ENCODE measurements around the gene TEX2.
"Not testable (repeated sequence)": the region's sequence is repeated elsewhere in the genome, so short reads cannot be mapped to it uniquely, and the experiment has no call there.

The TEX2 gene

GRCh38 chr17:64128787-64129514 is 134.1 kb downstream of the TEX2 start:
- Histone ChIP-seq H3K4me3 (ENCODE audit: low read depth, low read length) (peak overlapping the region; percentile 54), H3K9me3 (no peaks in the 10 kb centered on the region), H3K27me3 (no peaks in the 10 kb centered on the region), H3K4me1 (no peaks in the 10 kb centered on the region; the same call in 1 of the 2 replicates), H3K36me3 (no peaks in the 10 kb centered on the region)
- no peak for DNase-seq
- no peak for TF ChIP-seq CTCF (IDR thresholded peaks at IDR 0.05; ENCODE audit: low read depth, low read length)

- H3K4me1 ChIP-seq, result no peaks in the 10 kb centered on the region; the same call in 1 of the 2 replicates
- no peaks in the 10 kb centered on the region for H3K9me3 ChIP-seq
- no peak for DNase-seq
- TF ChIP-seq CTCF (IDR thresholded peaks at IDR 0.05; ENCODE audit: low read depth, low read length), result no peak
- no peak overlapping the region for H3K4me3 ChIP-seq (ENCODE audit: low read depth, low read length)
- H3K36me3 ChIP-seq, result no peaks in the 10 kb centered on the region
- H3K27me3 ChIP-seq, result no peaks in the 10 kb centered on the region
Observed at GRCh38 chr17:64126918-64127317, 136.1 kb downstream of the TEX2 start.

GRCh38 chr17:64125937-64126336 is 137.1 kb downstream of the TEX2 start:
- Histone ChIP-seq H3K4me3 (ENCODE audit: low read depth, low read length) (no peak overlapping the region), H3K4me1 (no peaks in the 10 kb centered on the region; the same call in 1 of the 2 replicates), H3K36me3 (no peaks in the 10 kb centered on the region), H3K9me3 (no peaks in the 10 kb centered on the region), H3K27me3 (no peaks in the 10 kb centered on the region)
- no peak for DNase-seq
- no peak for TF ChIP-seq CTCF (IDR thresholded peaks at IDR 0.05; ENCODE audit: low read depth, low read length)

GRCh38 chr17:64124609-64125008 is 138.5 kb downstream of the TEX2 start:
- Histone ChIP-seq H3K9me3 (no peaks in the 10 kb centered on the region), H3K4me1 (no peaks in the 10 kb centered on the region; the same call in 1 of the 2 replicates), H3K27me3 (no peaks in the 10 kb centered on the region), H3K4me3 (ENCODE audit: low read depth, low read length) (no peak overlapping the region), H3K36me3 (no peaks in the 10 kb centered on the region)
- TF ChIP-seq CTCF (IDR thresholded peaks at IDR 0.05; ENCODE audit: low read depth, low read length), result no peak
- no peak for DNase-seq

- Histone ChIP-seq H3K4me1 (peaks cover 4% of the 10 kb centered on the region), H3K36me3 (no peaks in the 10 kb centered on the region), H3K9me3 (no peaks in the 10 kb centered on the region), H3K27me3 (no peaks in the 10 kb centered on the region), H3K4me3 (ENCODE audit: low read depth, low read length) (no peak overlapping the region)
- TF ChIP-seq CTCF (IDR thresholded peaks at IDR 0.05; ENCODE audit: low read depth, low read length), result no peak
- DNase-seq, result no peak
Observed at GRCh38 chr17:64123114-64123513, 139.9 kb downstream of the TEX2 start.

GRCh38 chr17:64120972-64121786 is 141.9 kb downstream of the TEX2 start:
- not testable (repeated sequence) for H3K4me1 ChIP-seq; H3K4me3 ChIP-seq (ENCODE audit: low read depth, low read length); H3K9me3 ChIP-seq

More at GRCh38 chr17:64120972-64121786, 141.9 kb downstream of the TEX2 start:
- not testable (repeated sequence) for DNase-seq, H3K36me3 ChIP-seq, H3K27me3 ChIP-seq
